Hematopoietic multipotent progenitor cell treated with erythropoietin and hydrocortisone succinate and interleukin-3 and kit ligand, for 17 days (in vitro differentiated cells): Measurements from ENCODE around the gene OR4D9.

Source experiments
- DNase-seq: peaks from one replicate; pipeline ENCODE4 v3.0.0-alpha.2; 2015; ENCODE audit warnings: low spot score

Gene OR4D9

GRCh38 chr11:59550842-59551658 is 39.7 kb downstream of the OR4D9 start:
- peak; percentile 74 for DNase-seq

GRCh38 chr11:59551659-59552521 is 40.6 kb downstream of the OR4D9 start:
- peak; percentile 21 for DNase-seq

- DNase-seq, result no peak
Observed at GRCh38 chr11:59552844-59553243, 41.5 kb downstream of the OR4D9 start.

- DNase-seq, result no peak
Observed at GRCh38 chr11:59553323-59553722, 42.0 kb downstream of the OR4D9 start.

GRCh38 chr11:59555601-59556114 is 44.3 kb downstream of the OR4D9 start:
- no peak for DNase-seq

- peak; percentile 12 for DNase-seq
Observed at GRCh38 chr11:59556115-59556916, 45.0 kb downstream of the OR4D9 start.

- DNase-seq, result no peak
Observed at GRCh38 chr11:59556917-59557348, 45.6 kb downstream of the OR4D9 start.

GRCh38 chr11:59558270-59558643 is 46.9 kb downstream of the OR4D9 start:
- no peak for DNase-seq

GRCh38 chr11:59559886-59560285 is 48.5 kb downstream of the OR4D9 start:
- no peak for DNase-seq

GRCh38 chr11:59560290-59560701 is 49.0 kb downstream of the OR4D9 start:
- DNase-seq, result peak; percentile 80

GRCh38 chr11:59560702-59561473 is 49.5 kb downstream of the OR4D9 start:
- peak; percentile 66 for DNase-seq

GRCh38 chr11:59562292-59562691 is 51.0 kb downstream of the OR4D9 start:
- no peak for DNase-seq
